Measurements from ENCODE around the gene TBL1XR1.
"Not testable (repeated sequence)": the region's sequence is repeated elsewhere in the genome, so short reads cannot be mapped to it uniquely, and the experiment has no call there.

The TBL1XR1 gene

DNA sequence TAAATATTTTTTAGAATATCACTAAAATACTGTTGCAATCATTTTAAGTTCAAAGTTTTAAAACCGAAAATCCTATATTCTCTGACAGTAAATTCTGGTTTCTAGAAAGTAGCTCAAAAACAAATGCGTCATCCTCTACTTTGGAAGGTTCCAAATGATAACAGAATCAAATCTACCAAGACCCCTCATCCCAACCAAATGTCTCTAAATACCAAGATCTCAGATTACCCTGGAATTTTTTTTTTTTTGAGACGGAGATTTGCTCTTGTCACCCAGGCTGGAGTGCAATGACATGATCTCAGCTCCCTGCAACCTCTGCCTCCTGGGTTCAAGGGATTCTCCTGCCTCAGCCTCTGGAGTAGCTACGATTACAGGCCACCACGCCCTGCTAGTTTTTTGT, 16.8 kb downstream of the TBL1XR1 start:
- DNase-seq = no peak

DNA sequence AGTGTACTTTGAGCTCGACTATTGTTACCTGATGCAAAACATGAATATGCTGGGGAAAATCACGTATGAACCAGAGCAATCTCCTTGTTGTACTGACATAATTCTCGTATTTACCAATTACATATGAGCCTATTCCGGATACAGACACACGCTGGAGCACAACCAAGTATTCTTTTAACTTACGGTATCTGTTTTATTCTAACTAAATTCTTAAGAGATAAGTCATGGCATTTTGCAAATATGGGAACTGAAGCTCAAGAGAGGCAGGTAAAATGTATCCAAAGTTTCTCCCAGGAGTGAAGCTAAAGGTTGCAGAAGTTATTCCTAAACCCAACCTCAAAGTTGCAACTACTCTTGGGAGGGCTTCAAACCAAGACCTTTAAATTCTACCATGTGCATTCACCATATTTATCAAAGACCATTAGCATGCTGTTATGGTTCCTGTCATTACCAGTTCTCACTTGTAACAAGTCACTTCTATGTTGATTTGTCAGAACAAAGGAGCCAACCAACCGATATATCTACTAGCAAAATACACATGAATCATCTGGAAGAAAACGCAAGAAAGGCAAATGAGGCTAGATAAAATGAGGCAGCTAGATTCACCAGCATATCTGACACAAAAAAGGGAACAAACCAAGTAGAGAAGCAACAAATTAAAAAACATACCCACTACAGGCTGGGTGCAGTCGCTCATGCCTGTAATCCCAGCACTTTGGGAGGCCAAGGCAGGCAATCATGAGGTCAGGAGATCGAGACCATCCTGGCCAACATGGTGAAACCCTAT, 17.8 kb downstream of the TBL1XR1 start:
- DNase-seq = no peak

DNA sequence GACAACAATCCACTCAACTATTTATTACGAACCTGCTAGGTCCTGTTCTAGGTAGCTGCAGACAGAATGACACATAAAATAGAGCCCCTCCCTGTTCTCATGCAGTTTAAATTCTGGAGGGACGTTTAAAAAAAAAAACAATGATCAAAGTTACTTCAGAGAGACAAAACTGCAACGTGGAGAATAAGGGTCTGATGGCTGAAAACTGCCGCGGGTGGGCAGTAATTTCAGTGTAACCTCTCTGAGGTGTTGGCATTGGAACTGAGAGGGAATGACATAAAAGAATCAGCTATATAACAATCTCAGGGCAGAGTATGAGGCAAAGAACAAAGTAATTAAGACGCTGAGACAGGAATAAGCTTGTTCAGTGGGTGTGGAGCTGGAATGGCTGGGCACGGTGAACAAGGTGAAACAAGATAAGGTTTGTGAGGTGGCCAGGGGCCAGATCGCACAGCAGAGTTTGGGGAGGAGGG, 19.5 kb downstream of the TBL1XR1 start:
- DNase-seq = no peak

DNA sequence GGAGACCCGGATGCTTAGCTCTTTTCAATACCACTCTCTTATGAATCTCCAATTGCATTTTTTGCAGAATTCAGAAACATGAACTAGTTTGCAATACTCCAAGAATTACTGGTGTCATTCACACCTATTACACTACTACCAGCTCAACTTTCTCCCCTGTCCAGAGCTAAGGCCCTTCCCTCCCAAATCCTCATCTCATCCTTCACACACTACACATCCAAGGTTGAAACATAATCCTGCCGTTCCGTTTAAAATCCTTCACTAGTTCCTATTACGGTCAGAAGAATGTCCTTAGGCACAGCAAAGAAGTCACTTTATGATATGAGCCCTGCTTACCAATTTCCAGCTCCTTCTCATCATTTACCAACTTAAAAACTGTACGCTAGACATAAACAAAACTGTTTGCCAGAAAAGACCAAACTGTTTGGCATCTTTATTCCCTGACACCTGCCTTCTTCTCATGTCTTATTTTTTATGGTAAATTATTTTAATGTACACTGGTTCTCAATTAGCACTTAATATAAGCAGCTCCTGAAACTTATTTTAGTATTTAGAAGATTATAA, 22.6 kb downstream of the TBL1XR1 start:
- DNase-seq = no peak

DNA sequence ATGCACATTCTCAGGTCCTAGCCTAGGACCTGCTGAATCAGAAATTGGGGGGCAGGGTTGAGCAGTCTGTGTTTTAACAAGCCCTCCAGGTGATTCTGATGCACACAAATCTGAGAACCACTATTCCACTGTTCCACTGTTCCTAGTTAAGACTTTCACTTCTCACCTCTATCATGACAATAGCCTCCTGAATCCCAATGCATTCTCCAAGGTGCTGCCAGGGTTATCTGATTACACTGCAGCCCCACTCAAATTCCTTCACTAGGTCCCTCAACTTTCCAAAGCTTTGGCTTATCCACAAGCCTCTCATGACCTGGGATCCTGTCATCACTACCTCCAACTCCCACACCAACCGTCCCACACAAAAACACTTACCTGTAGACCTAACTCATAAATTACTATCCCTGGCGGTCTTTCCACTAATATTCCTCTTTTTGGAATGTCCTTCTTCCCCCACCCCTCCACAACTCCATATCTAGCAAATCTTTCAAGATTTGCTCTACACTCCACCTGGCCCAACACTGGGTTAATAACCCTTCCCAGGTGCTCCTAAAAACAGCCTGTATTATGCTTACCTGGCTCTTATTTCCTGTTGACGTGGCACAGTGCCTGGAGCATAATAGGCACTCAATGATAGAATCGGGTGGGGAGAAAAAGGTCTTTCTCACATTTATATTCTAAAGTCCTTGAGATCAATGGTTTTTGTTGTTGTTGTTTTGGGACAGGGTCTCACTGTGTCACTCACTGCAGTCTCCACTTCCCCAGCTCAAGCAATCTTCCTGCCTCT, 27.2 kb downstream of the TBL1XR1 start:
- no peak for DNase-seq

DNA sequence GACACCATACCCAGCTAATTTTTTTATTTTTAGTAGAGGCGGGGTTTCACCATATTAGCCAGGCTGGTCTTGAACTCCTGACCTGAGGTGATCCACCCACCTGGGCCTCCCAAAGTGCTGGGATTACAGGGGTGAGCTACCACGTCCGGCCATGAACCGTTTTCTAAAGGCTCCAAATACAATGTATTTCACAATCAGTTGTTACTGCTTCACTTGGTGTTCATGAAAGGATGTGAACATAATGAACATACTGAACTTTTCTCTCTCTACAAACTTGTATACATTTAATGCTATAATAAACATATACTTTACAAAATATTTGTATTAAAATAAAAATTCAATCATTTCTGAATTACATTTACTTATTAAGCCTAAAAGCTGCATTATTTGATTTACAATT, 28.9 kb downstream of the TBL1XR1 start:
- DNase-seq = no peak

DNA sequence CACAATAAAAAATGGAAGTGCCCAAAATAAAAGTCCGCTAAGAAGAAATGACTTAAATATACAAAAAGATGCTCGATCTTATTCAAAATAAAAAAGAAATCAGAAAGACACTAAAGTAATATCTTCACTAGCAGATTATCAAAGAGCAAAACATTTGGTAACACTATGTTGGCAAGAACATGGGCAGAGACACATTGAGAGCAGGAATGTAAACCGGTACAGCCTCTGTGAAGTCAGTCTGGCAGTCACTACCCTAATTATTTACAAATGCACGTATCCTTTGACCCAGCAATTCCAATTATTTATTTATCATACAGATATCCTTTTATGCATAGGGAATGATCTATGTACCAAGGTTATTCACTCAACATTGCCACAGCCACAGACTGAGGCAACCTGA, 34.5 kb downstream of the TBL1XR1 start:
- DNase-seq = no peak

DNA sequence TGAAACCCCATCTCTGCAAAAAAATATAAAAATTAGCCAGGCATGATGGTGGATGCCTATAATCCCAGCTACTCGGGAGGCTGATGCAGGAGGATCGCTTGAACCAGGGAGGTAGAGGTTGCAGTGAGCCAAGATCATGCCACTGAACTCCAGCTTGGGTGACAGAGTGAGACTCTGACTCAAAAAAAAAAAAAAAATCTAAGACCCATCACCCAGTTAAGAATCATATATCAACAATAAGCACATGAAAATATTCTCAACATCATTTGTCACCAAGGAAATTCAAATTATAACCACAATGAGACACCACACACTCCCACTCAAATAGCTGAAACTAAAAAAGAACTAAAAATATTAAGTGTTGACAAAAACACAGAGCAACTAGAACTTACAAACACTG, 35.7 kb downstream of the TBL1XR1 start:
- not testable (repeated sequence) for DNase-seq

DNA sequence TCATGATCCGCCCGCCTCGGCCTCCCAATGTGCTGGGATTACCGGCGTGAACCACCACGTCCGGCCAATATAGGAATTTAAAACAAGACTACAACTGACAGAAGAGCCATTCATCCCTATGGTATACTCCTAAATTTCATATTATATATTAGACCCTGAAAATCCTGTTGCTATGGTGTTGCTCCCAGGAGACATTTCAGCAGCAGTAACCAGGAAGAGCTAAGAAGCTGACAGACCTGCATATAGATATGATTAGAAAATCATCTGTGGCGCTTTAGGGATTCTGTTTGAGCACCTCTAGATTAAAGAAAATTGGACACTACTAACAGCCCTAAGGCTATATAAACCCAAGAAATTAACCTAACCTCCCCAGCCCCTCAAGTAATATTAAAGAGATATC, 38.8 kb downstream of the TBL1XR1 start:
- DNase-seq = no peak

DNA sequence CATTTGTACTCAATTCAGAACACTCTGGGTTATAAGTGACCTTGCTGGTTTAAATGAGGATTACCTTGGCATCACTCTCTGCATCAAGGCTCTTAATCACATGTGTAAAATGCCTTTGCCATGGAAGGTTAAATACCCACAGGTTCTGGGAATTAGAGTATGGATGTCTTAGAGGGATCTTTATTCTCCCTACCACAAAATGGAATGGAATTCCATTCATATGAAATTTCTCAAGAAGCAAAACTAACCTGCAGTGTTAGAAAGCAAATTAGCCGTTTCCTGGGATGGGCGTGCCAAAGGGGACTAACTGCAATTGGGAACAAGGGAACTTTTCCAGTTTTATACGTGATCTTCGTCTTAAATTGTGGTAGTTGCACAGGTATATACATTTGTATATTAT, 39.8 kb downstream of the TBL1XR1 start:
- DNase-seq = no peak

DNA sequence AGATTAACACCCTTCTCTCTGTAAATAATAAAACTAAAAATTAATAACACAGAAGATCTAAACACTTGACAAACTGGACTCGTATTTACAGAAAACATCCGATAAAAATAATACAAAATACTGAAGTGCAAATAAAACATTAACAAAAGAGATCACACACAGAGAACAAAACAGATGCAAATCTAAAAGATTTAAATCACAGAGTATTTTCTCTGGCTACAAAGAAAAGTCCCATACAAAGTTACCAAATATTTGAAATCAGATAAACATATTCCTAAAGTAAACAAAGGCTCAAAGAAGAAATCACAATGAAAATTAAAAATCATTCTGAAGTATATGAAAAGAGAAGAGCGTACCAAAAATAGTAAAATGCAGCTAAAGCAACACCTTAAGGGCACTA, 42.5 kb downstream of the TBL1XR1 start:
- DNase-seq = no peak

DNA sequence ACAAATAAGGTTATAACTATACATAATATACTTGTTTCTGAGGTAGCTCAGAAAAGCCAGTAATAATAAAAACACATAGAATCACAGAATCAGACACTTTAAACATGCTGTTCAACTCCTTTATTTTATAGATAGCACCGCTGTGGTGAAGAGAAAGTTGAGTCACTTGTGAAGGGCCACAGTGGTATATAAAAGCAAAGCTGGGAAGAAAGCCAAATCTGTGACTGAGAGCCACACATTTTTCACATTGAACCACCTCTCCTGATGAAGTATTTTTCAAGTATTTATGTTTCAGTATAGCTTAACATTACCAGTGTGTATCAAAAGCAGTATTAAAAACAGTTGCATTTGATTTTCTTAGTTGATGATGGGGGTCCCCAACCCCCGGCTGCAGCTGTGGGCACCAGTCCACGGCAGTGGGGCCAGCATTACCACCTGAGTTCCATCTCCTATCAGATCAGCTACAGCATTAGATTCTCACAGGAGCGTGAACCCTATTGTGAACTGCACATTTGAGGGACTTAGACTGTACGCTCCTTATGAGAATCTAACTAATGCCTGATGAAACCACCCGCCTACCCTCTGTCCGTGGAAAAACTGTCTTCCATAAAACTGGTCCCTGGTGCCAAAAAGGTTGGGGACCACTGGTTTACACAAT, 46.2 kb downstream of the TBL1XR1 start:
- no peak for DNase-seq

DNA sequence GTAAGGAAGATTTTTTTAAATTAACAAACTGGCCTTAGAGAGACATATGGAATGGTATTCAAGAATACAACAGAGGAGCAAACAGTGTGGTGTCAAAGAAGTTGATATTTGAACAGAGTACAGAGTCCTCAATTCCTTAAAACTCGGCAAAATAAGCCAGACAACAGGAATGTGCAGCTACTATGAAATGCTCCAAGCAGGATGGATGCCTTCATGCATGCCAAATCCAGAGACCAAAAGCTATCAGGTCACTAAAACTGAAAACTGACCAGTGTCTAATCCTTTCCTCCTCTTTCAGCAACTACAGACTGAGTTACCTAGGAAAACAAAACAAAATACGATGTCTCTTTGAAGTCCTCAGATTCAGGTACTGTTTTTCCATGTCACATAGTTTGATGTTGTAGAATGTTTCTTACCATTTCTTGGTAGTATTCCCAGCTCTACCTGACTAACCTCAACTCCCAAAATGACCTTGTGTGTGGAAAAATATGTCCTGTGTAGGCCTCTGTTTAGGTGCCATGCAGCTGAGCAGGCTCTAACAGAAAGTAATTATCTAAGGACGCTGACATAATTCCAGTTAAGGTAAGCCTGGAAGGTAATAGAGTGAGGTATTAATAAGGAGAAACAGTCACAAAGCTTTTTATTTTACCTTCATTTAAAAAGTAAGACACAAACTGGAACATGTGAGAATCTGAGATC, 46.9 kb downstream of the TBL1XR1 start:
- DNase-seq = no peak

DNA sequence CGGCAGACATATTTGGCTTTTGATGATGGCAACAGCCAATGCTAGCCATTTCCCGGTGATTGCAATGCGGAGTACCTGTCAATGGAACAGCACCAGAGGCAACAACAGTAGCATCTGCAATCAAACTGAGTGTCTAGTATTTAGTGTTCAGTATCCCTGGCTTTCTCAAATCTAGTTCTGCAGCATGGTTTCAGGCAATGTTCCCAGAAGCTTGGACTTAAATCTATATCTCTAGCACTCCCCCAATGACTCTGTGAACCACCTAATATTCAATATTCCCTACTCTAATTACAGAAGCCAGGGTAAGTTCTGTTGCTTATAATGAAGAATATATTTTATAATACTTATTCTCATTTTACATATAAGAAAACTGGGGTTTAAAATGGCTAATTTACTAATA, 48.2 kb downstream of the TBL1XR1 start:
- no peak for DNase-seq

DNA sequence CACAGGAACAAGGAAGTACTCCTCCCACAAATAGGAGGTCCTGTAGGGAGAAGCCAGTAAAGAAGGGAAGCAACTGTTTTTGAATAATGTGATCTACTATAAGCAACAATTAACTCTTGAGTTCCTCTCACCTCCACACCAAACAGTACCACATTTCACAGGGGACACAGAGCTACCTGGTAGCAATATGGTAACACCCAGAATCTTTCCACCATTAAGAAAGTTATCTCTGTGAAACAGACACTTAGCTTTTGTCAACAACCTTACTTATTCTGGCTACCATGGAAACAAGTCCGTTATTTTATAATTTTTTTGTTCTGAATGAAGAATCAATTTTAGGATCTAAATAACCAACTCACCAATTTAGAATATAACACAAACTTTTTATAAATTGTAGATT, 49.5 kb downstream of the TBL1XR1 start:
- no peak for DNase-seq

DNA sequence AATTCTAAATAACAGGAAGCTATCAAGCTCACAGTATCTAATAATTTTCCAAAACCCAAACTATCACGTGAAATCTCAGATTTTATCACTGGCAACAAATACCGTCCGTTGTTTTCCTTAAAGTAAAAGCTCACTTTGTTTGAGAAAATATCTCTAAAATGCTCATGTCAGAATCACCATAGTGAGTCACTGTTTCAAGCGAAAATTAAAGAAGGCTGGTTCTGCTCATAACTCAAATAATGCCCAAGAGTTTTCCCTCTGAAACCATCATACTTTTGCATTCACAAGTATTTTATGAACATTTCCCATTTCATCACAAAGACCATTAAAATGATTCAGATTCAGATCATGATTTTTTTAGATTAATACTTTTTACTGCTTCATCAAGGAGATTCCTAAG, 50.6 kb downstream of the TBL1XR1 start:
- DNase-seq = no peak

DNA sequence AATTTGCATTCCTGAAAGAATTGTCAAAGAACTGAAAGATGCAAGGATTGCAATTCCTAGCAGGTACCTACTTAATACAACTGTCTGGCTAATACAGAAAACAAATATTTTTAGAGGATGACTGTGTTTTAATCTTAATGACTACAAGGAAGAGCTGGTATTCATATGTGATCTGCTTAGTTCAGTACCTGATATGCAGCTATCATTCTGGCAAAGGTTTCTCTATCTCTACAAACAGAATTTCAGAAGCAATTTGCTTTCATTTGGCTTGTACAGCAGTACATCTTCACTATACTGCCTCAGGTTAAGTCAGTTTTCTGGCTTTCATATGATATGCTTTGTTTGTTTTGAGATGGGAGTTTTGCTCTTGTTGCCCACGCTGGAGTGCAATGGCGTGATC, 51.3 kb downstream of the TBL1XR1 start:
- no peak for DNase-seq

DNA sequence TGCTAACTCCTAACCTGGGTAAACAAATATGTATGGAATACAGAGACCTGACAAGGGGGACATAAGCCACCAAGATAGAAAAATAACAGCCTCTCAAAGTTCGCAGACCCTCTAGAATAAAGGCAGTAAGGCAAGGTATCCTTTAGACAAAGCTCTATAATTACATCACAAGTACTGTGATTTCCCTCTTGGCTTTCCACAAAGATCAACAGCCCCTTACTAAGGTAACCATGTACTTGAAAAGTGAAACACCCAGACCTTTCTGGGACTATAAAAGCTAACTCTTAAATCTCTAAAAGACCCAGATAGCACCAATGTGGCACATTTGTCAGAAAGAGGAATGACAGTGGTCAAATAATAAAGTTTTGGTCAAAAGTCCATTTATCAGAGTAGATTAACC, 51.9 kb downstream of the TBL1XR1 start:
- no peak for DNase-seq

DNA sequence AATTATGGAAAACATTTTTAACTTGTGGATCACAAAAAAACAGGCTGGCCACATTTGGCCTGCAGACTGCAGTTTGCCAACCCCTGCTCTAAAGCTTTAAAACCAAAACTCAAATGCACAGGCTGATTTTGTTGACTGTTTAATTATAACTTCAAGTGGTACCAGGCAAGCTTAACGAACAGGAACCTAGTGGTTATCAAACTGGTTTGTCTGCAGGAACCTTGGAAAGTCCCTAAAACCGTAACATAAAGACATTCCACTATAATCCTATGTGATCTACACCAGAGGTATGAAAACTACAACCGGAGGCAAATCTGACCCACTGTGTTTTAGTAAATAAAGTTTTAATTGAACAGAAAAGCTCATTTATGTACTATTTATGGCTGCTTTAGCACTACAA, 52.4 kb downstream of the TBL1XR1 start:
- no peak for DNase-seq

DNA sequence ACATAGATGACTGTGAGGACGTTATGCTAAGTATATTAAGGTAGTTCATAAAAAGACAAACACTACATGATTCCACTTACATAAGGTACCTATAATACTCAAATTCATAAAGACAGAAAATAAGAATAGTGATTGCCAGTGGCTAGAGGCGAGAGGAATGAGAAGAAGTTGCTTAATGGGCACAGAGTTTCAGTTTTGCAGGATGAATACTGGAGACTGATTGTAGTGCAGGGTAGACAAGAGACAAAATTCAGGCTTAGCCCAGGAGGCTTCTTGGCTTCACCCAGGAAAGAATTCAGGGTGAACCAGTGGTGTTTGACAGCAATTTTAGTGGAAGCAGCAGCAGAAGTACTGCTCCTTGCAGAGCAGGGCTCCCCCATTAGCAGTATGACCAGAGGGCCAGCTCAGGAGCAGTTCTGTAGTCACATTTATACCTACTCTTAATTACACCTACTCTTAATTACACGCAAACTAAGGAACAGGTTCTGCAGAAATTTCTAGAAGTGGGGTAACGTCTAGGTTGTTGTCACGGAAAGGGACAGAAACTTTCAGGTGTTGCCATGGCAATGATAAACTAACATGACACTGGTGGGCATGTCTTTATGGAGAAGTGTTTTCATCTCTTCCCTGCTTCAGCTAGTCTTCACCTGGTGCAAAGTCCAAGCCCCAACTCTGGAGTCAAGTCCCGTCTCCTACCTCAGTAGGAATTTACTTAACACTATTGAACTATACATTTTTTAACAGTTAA, 55.2 kb downstream of the TBL1XR1 start:
- DNase-seq = no peak

DNA sequence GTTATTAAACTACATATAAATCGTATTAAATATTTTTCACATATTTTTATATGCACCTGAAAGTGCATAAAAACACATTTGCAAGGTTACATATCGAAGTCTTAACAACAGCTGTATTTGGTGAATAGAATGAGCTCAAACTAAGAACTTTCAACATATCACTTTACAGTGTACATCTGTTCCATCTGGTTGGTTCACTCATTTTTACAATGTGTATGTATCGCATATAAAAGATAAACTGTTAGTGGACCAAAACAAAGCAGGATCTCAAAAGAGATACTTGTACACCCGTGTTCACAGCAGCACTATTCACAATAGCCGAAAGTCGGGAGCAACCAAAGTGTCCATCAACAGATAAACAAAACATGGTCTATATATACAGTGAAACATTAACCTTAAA, 55.8 kb downstream of the TBL1XR1 start:
- DNase-seq = no peak

DNA sequence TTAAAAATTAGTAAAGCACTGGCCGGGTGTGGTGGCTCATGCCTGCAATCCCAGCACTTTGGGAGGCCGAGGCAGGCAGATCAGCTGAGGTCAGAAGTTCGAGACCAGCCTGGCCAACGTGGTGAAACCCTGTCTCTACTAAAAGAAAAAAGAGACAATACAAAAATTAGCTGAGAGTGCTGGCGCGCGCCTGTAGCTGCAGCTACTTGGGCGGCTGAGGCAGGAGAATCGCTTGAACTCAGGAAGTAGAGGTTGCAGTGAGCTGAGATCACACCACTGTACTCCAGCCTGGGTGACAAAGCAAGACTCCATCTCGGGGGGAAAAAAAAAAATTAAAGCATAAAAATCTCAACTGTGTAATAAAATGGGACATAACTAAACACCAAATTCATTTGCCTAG, 58.1 kb downstream of the TBL1XR1 start:
- not testable (repeated sequence) for DNase-seq

Data from NCI-H1417 treated with DMSO at 0.1 percent for 48 hours (cell line).